NCI-H1436 (cell line): ENCODE results near the gene ANKS1B.
"Not testable (repeated sequence)": the region's sequence is repeated elsewhere in the genome, so short reads cannot be mapped to it uniquely, and the experiment has no call there.

Experiments
- DNase-seq: peaks from one replicate; lab custom pipeline; 2025; lab: John Stamatoyannopoulos, UW

ANKS1B gene

DNA sequence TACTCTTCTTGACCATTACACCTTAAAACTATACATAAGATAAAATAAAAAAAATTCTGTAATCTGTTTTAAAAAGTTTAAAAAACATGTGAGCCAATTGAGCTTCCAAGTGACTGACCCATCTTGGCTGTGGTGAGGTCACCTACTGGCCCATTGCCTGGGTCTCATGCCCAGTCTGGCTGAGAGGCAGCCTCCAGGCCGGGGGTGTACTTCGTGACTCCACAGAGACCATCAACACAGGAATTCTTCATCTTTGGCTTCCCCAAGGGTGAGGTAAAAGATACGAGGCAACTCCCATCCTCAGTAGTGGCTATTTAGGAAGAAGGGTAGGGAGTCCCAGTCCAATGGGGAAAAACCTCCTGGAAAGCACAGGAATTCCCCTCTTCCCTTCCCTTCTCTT, 1226.4 kb downstream of the ANKS1B start:
- no peak for DNase-seq

DNA sequence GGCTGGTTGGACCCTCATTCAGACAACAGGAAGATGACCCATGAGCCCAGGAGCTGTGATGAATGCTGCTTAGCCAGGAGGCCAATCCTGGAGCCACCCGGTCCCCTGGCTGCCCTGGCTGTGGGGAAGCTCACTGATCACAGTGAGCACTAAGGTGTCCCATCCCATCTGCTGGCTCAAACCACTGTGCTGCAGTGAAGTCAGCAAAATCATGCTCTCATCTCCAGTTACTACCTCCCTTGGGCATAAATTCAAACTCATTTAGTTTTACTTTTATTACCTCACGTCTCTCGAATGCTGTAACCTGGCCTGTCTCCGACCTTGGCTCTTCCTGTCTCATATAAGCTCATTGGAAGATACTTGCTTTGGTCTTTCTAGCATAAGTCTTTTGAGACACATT, 1227.3 kb downstream of the ANKS1B start:
- DNase-seq = no peak

DNA sequence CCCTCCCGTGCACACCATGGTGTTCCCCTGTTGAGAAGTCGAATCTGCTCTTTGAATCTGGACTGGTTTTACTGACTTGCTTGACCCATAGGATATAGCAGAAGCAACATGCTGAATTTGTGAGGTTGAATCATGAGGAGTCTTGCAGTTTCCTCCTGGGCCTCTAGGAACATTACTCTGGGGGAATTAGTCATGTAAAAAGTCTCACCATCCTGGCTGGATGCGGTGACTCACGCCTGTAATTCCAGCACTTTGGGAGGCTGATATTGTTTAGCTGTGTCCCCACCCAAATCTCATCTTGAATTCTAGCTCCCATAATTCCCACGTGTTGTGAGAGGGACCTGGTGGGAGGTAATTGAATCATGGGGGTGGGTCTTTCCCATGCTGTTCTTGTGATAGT, 1228.9 kb downstream of the ANKS1B start:
- DNase-seq = not testable (repeated sequence)

DNA sequence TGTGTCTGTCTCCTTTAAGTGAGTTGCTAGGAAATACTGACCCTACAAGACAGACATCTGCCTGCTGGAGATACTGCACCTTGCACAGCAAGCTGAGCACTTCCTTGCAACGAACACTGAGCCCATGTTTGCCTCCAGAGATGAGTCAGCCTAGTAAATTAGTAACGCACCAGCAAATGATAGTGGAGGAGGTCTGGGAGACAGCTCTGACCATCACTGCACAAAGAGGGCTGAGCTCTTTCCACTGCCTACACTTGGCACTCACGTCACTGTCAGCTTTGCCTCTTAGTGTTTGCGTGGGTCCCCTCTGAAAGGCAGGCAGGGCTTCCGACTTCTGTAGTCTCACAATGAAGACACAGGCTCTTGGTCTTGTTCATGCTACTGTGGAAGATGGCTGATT, 1230.6 kb downstream of the ANKS1B start:
- DNase-seq = no peak

DNA sequence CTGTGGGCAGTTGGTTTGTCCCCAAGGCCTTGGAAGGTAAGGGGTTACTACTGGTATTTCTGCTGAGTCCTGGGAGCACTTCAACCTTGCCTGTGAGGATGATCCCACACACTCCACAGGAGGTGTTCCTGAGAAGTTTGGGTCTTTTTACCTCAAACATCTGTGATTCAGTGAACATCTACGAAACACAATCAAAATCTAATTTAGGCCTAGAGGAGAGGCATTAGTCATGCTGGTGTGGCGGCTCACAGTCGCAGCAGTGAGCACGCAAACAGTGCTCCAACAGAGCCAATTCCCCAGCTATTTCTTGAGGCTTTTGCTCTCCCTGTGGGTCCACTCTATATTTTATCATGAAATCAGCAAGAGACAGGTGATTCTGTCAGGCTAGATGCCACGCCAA, 1232.0 kb downstream of the ANKS1B start:
- no peak for DNase-seq

DNA sequence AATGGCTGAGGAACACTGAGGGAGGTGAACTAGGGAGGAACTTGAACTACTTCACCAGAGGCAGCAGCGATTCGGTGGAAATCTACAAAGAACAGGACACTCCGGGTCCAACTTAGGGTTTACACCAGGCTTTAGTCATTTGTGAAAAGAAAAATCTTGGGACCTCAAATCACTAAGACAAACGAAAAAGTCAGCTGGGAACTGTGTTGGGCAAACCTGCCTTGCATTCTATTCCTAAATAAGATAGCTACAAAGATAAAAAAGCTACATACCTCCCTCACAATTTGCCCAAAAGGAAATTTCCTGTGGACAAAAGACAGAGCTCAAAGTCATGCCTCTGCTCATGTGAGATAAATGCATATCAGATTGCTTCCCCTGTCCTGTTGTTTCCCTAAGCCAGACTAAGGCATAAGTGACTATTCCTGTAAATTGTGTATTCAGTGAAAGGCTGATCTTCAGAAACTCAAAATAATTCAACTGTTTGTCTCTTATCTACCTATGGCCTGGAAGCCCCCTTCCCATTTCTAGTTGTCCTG, 1233.1 kb downstream of the ANKS1B start:
- DNase-seq = no peak

DNA sequence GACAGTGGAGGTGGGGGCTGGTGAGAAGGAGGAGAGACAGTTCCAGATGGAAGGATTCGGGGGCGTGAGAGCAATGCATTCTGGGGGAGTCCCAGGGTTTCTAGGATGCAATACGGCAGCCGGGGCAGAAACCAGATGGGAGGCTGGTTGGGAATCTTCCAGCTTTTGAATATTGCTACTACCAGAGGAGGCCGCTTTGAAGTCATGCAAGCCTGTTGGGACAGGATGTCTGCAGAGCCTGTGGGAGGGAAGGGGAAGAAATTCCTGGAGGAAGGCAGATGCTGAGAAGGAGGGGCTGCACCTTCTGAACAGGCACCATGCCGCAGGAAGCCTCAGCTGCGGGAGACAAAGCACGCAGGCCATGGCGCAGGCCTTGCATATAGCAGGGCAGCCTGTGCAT, 1234.2 kb downstream of the ANKS1B start:
- no peak for DNase-seq

DNA sequence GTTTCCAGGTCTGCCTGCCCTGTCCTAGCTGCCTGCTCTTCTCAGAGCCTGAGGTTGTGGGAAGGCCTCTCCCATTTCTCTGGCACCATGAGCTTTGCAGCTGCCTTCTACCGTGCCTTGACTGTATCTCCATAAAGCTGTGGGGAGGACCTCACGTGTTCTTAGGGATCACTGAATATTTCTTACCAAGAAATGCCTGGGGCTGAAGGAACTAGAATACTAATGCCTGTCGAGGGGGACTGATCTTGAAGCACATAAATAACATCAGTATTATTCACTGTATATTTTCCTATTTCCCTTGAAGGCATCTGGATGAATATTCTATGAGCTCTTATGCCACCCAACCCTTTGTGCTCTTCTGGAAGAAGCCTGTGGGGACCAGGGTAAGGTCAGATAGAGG, 1236.3 kb downstream of the ANKS1B start:
- no peak for DNase-seq

DNA sequence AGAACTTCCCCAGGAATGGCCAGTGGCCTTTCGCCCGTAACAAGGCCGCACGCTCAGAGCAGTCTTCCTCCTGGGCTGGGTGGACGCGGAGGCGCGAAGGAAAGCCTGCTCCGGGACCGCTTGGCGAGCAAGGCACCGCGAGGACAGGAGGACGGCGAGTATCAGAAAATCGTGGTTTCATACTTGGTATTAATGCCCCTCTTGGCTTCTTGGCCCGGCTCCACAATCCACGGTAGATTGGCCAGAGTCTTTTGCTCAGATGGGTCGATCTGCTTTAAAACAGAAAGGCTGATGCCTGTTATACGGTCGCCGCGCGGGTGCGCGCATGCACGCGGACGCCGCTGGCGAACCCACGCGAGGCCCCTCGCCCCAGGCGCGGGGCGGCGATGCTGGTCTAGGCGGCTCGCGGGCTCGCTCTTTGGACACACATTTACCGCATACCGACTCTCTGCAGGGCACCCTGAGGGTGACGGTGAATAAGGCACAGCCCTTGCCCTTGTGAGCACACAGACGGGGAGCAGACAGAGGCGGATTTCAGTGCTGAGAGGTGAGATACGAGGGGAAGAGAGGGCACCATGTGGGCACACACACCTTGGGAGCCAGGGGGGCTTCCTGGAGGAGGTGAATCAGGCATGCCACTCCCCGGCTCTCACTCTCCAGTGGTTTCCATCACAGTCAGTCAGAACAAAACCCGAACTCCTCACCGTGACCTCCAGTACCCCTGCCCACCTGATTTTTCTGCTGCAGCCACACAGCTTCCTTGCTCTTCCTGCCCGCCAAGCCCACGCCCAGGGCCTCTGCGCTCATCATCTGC, 1239.0 kb downstream of the ANKS1B start:
- no peak for DNase-seq

DNA sequence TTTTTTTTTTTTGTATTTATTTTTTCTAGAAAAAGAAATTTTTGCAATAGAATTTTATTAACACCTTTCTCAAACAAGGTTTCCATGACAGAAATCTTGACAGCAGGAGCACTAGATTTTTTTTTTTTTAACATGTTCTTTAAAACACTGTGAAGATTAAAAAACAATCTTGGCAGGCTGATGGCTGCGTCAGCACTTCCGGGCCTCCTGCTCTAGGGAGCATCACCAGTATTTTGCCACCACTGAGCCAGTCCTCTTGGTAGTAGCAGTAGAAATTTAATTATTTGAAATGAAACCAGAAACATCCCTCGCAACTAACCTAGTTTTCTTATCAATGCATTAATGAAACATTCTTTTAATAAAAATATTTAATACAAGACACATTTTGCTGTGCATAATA, 1240.1 kb downstream of the ANKS1B start:
- DNase-seq = no peak

DNA sequence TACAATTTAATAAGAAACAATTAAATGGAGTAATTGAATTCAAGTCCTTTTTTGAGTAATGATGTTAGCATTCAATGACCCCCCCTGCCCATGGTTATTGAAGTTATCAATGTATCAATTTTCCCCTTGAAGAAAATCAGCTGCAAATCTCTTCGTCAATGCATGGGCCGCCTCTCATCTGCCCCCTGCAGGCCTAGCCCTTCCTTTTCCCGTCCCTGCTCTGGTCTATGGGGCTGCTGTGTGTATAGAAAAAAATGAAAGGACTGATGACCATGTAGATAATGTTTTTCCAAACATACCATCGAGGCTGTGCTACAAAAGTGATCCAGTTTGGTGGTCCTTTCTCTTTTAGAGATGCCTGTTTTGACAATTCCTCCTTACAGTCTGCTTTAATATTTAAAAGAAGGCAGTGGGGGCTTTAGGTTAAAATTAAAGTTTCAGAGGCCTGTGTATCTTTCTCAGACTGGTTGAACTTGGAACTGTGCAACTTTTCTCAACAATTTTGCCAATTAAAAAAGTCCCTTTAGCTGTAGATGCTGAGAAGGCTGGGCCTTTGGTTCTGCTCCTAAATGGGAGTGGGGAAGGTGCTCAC, 1241.3 kb downstream of the ANKS1B start:
- no peak for DNase-seq

DNA sequence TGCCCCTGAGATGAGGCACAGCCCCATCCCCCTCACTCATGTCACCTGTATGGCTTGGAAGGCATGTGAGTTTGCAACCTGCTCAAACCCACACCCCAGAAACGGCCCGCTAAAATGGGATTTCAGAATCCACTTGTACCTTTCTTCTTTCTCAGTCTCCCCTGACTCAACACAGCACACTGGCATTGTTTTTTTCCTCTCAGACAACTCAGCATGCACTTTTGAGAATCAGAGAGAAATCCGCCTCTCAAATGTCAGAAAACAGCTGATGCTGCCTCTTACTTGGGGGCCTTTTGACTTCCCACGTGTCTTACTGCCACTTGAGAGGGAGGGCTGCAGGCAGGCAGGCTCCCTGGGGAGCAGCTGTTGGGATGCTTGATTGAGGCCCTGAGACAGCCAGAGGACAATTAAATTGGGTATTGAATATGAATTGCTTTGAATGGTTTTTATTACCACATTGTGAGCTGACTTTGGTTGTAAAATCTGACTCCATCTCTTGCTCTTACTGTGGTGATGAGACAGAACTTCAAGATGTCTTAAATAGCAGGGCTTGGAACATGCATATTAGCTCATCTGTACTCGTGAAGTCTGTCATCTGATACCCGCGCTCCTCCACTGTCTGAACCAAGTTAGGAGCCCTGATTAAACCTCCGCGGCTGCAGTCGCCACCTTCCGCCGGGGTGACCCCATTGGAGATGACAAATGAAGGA, 1243.0 kb downstream of the ANKS1B start:
- DNase-seq = peak; percentile 59

DNA sequence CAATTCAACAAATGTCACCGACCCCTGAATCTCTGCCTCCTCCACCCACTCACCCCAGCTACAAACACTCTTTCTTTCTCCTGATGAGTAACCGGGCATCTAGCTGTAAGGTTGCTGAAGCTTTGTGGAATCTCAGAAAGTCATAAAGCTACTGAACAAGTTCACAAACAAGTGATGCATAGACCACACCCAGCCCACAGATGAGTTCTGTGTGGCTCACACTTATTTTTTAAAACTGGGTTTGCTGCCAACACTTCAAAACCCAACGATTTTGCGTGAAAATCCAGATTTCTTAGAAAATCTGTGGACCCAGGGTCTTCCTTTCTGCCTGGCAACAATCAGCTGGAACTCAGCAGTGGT, 1243.6 kb downstream of the ANKS1B start:
- DNase-seq = no peak

DNA sequence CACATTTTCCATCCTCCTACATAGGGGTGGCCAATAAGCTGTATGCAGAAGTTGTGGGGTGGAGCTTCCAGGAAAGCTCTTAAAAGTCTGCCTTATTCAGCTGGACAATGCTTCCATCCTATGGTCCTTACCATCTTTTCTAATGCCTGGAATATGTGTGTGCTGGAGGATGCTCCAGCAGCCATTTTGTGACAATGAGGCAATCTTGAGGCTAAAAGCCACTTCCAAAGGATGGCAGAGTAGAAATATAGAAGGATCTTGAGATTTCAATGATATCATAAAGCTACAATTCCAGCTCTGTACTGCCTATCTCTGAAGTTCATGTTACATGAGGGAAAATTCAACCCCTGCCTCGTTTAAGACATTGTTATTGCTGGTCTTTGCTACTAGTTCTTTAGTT, 1244.0 kb downstream of the ANKS1B start:
- DNase-seq = no peak

DNA sequence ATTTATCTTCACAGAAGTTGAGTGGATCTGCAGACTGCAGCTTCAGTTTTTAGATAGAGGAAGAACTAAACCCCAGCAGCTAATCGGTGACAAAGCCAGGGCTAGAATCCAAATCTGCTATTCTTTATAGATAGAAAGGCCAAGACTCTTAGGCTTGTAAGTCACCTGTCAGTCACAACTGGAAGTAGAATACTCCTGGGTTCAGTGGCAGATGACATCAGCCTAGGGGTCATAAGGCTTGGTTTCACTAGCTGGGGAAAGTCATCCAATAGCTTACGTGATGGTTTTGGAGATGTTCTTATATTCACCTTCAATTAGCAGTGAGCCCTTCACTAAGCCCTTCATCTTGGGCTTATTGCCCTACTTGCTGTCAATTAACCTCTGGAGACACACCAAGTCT, 1246.2 kb downstream of the ANKS1B start:
- no peak for DNase-seq

DNA sequence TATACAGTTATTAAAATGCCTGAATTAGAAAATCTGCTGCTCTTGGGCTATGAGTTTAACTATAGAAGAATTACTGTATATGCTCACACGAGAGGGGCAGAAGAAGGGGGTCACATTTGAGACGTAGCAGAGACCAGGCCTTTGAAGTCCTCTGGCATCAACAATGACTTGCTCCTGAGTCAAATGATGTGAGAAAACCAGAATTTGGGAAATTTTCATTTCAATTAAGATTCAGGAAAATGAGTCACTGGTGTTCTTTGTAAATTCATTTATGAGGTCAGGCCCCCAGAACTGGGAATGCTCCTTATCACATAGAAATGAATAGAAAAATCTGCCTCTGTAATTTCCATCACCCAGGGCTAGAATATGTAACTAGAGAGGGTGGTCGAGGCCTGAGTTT, 1246.7 kb downstream of the ANKS1B start:
- no peak for DNase-seq

DNA sequence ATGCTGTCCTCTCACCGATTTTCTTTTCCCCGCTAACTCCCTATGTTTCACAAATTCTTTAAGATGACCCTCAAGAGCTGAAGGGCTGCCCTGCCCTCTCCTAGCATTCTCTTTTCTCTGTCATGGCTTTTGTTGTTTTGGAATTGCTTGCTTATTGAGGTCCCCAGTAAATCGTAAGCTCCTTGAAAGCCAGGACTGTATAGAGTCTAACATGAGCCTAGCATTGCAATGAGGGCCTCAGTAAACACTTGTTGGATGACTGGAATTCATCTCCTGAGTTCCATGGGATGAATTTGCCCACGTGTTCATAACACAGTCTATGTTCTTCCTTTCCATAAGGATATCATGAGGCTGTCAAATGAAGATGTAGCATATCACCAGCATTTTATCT, 1247.4 kb downstream of the ANKS1B start:
- DNase-seq = no peak

DNA sequence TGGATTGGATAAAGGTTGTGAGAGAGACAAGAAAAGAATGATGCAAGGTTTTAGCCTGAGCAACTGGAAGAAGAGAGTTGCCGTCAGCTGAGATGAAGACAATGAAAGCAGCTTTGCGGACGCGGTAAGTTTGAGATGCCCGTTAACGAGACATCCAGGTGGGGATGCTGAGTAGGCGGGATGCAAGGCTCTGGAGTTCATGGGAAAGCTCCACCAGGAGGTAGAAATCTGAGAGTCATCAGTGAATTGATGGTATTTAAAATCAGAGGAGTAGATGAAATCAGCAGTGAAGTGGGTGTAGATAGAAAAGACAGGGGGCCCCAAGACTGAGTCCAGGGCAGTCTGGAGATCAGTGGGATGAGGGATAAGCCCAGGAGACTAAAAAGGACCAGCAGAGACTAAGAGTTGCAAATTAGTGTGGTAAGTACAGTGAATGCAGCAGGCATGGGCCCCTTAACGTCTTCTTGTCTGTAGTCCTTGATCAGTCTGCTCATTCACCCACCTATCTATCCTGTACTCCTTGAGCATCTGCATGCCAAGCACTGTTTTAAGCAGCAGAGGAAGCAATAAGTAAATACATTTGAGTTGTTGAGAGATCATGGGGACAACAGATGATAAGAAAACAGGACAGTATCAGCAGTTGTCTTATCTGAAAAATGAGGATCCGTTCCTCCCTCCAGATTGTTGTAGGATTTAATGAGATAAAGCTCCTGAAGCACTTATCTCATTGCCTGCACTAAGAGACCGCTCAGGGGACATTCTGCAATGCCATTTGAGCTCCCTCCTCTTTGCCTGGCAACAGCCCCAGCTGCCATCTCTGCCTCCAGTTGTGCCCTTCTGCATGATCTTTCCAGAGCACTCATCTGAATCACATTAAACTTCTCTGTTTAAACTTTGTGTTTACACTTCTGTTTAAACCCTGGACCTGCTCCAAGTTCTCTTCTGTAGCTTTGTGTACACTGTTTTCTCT, 1248.1 kb downstream of the ANKS1B start:
- peak; percentile 12 for DNase-seq

DNA sequence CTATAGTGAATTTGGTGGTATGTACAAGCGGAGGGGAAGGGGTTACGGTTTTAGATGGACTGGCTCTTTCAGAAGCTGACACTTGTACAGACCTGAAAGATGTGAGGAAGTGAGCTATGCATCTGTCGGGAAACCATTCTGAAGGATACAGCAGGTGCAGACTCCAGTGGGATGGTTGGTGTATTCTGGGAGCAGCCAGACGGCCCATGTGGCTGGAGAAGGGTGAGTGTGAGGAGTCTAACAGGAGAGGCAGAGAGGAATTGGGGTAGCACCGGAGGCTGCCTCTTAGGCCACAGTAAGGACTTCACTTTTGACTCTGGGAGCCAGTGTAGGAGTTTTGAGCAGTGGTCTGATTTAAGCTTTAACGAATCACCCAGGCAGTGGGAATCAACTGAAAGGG, 1248.9 kb downstream of the ANKS1B start:
- DNase-seq = no peak

DNA sequence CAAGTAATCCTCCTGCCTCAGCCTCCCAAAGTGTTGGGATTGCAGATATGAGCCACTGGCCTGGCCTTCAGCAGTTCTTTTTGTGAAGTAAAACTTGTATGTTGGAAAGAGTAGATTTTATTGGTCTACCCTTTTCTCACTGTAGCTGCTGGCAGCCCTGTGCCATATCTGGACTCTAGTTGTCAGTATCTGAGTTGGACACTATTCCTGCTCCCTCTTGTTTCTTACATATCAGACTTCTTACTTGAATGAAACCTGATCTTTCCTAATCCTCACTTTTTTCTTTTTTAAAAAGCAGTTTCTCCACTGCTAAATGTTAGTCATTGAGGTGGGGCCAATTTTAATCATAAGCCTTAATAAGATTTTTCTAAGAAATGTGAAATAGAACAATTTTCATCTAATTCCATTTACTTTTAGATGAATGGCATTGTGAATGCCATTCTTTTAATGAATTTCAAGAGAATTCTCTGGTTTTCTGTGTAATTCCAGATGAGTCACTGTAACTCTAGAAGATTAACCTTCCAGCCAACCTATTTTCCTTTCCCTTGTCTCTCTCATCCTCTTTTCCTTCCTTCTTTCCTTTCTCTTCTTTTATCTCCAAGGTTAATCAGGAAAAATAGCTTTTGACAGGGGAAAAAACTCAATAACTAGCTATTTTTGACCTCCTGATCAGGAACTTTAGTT, 1250.9 kb downstream of the ANKS1B start:
- DNase-seq = no peak

DNA sequence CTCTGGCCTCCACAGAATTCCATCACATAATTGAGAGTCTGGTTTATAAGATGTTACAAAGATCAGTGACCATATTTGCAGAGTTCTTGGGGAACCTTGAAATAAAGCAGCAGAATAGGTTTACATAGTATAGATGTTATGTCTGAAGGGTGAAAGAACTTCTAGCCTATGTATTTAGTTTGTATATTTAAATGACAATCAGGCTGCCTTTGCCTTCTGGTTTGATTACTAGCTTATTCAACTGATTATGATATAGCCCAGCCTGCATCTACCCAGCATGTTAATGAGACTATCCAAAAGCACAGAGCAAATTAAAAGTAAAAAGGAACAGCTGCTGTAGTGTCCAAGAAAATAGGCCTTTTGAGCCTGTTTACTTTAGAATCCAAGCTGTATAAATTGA, 1254.3 kb downstream of the ANKS1B start:
- DNase-seq = no peak
